Neural cell (in vitro differentiated cells): ENCODE results near the gene ZNF57. TPM values are rescaled to one million over a fixed set of nuclear protein-coding genes. Genes with fewer than 3 reads are reported as not detected.
"Not testable (repeated sequence)": the region's sequence is repeated elsewhere in the genome, so short reads cannot be mapped to it uniquely, and the experiment has no call there.

Source experiments
- H2AFZ ChIP-seq: fragments of 200-600, 300-800 bp; sonication (generic), shearing (Covaris generic); 2 replicates; pipeline ENCODE4 v1.6.0; 2014; ENCODE audit warnings: low read depth, mild to moderate bottlenecking, antibody characterized with exemption, low read length, moderate library complexity
- H3F3A ChIP-seq: fragments of 200-600 bp; shearing (Covaris generic); 2 replicates; pipeline ENCODE4 v1.6.1; 2016; ENCODE audit warnings: mild to moderate bottlenecking, moderate library complexity, mixed read lengths, antibody characterized with exemption, low read length; ENCODE audit not compliant: insufficient read depth, poor library complexity, severe bottlenecking
- H3K27ac ChIP-seq: fragments of 200-600, 300-800 bp; sonication (generic), shearing (Covaris generic); 2 replicates; pipeline ENCODE4 v1.5.1; 2014; ENCODE audit warnings: mild to moderate bottlenecking, low read length, moderate library complexity
- H3K27me3 ChIP-seq: fragments of 300-800, 200-600 bp; sonication (generic), shearing (Covaris generic); 2 replicates; pipeline ENCODE4 v1.6.0; 2014; ENCODE audit warnings: mild to moderate bottlenecking, low read depth, low read length, moderate library complexity; ENCODE audit not compliant: insufficient read depth
- H3K36me3 ChIP-seq: fragments of 300-800, 200-600 bp; sonication (generic), shearing (Covaris generic); 2 replicates; pipeline ENCODE4 v1.5.1; 2014; ENCODE audit warnings: mild to moderate bottlenecking, antibody characterized with exemption, low read length, moderate library complexity; ENCODE audit not compliant: insufficient read depth
- H3K4me2 ChIP-seq: fragments of 300-800, 200-600 bp; sonication (generic), shearing (Covaris generic); 2 replicates; pipeline ENCODE4 v1.6.0; 2014; ENCODE audit warnings: mild to moderate bottlenecking, low read length
- H3K4me3 ChIP-seq: fragments of 300-800, 200-600 bp; sonication (generic), shearing (Covaris generic); 2 replicates; pipeline ENCODE4 v1.5.1; 2014; ENCODE audit warnings: mild to moderate bottlenecking, low read length, moderate library complexity
- H3K79me2 ChIP-seq: fragments of 200-600 bp; shearing (Covaris generic); replicated peaks from 2 replicates; pipeline ENCODE4 v1.6.0; 2014; ENCODE audit warnings: mild to moderate bottlenecking, low read length, moderate library complexity; ENCODE audit not compliant: insufficient read depth
- H3K9ac ChIP-seq: fragments of 300-800, 200-600 bp; sonication (generic), shearing (Covaris generic); 2 replicates; pipeline ENCODE4 v1.6.1; 2016; ENCODE audit warnings: mild to moderate bottlenecking, low read length, mixed read lengths
- H3K9me2 ChIP-seq: fragments of 200-600 bp; shearing (Covaris generic); 2 replicates; pipeline ENCODE4 v1.6.1; 2016; ENCODE audit warnings: mild to moderate bottlenecking, low read length, mixed read lengths; ENCODE audit not compliant: insufficient read depth
- H3K9me3 ChIP-seq: fragments of 200-600, 300-800 bp; sonication (generic), shearing (Covaris generic); 2 replicates; pipeline ENCODE4 v1.6.1; 2016; ENCODE audit warnings: mild to moderate bottlenecking, mixed run types, low read length, moderate library complexity, mixed read lengths
- H4K20me1 ChIP-seq: fragments of 200-600 bp; shearing (Covaris generic); 2 replicates; pipeline ENCODE4 v1.6.1; 2016; ENCODE audit warnings: mild to moderate bottlenecking, mixed run types; ENCODE audit not compliant: insufficient read depth
- EP300 ChIP-seq: fragments of 450-650 bp; conservative IDR thresholded peaks from 2 replicates; pipeline ENCODE4 v1.6.1; 2014; ENCODE audit warnings: antibody characterized with exemption, mild to moderate bottlenecking, moderate library complexity; ENCODE audit not compliant: poor library complexity, severe bottlenecking
- EZH2 ChIP-seq: fragments of 200-600, 300-800 bp; shearing (Covaris generic), sonication (generic); IDR thresholded peaks from 2 replicates; pipeline ENCODE4 v1.6.1; 2014; ENCODE audit warnings: antibody characterized with exemption, low read length, borderline replicate concordance, mild to moderate bottlenecking; ENCODE audit not compliant: insufficient read depth, poor library complexity, severe bottlenecking
- MXI1 ChIP-seq: fragments of 450-650 bp; conservative IDR thresholded peaks from 2 replicates; pipeline ENCODE4 v1.6.1; 2014; ENCODE audit warnings: antibody characterized with exemption, mild to moderate bottlenecking; ENCODE audit not compliant: poor library complexity, severe bottlenecking
- POLR2AphosphoS5 ChIP-seq: IDR thresholded peaks from 2 replicates; pipeline ENCODE4 v1.6.1; 2012
- RAD21 ChIP-seq: fragments of 450-650 bp; conservative IDR thresholded peaks from 2 replicates; pipeline ENCODE4 v1.6.1; 2014; ENCODE audit warnings: antibody characterized with exemption, mild to moderate bottlenecking, moderate library complexity
- SMC3 ChIP-seq: fragments of 450-650 bp; conservative IDR thresholded peaks from 2 replicates; pipeline ENCODE4 v1.6.1; 2014; ENCODE audit warnings: antibody characterized with exemption, mild to moderate bottlenecking, moderate library complexity; ENCODE audit not compliant: poor library complexity
- TAF1 ChIP-seq: IDR thresholded peaks from 2 replicates; pipeline ENCODE4 v1.6.1; 2012; ENCODE audit warnings: low read depth
- polyA plus RNA-seq: library from polyadenylated mRNA; depleted of rRNA; stranded (reverse); fragments of >200 nt; gene quantifications from 2 replicates; pipeline ENCODE4 v1.2.3, GENCODE V29; 2014
- TF ChIP-seq, protein P1 (sequence below): IDR thresholded peaks from 2 replicates; pipeline ENCODE4 v1.6.1; 2012; ENCODE audit warnings: borderline replicate concordance
- TF ChIP-seq, protein P2 (sequence below): fragments of 450-650 bp; IDR thresholded peaks from 2 replicates; pipeline ENCODE4 v1.5.1; 2014; ENCODE audit warnings: antibody characterized with exemption, mild to moderate bottlenecking, moderate library complexity; ENCODE audit not compliant: poor library complexity, severe bottlenecking

ZNF57 gene
- polyA plus RNA-seq, 1 donor from 2014 or later = 3.0 TPM

DNA sequence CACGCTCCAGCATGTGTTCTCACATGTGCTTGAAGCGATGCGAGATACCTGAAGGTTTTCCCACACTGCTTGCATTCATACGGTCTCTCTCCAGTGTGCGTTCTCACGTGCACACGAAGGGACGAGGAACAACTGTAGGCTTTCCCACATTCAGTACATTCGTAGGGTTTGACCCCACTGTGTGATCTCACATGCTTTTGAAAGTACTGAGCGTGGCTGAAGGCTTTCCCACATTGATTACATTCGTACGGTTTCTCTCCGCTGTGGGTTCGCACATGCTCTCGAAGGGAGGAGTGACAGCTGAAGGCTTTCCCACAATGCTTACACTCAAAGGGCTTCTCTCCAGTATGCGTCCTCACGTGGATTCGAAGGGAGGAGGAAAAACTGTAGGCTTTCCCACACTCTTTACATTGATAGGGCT lies 32.8 kb downstream of the ZNF57 start:
- Histone ChIP-seq H4K20me1 (no peaks in the 10 kb centered on the region), H3K79me2 (no peaks in the 10 kb centered on the region), H3K4me2 (no peak overlapping the region), H2AFZ (no peak overlapping the region), H3K9ac (no peak overlapping the region), H3K9me2 (no peaks in the 10 kb centered on the region), H3K27ac (no peak overlapping the region), H3K4me3 (no peak overlapping the region), H3K36me3 (peaks cover 17% of the 10 kb centered on the region), H3K9me3 (peaks cover 17% of the 10 kb centered on the region), H3F3A (no peaks in the 10 kb centered on the region), H3K27me3 (no peaks in the 10 kb centered on the region)
- TF ChIP-seq, protein P1, sequence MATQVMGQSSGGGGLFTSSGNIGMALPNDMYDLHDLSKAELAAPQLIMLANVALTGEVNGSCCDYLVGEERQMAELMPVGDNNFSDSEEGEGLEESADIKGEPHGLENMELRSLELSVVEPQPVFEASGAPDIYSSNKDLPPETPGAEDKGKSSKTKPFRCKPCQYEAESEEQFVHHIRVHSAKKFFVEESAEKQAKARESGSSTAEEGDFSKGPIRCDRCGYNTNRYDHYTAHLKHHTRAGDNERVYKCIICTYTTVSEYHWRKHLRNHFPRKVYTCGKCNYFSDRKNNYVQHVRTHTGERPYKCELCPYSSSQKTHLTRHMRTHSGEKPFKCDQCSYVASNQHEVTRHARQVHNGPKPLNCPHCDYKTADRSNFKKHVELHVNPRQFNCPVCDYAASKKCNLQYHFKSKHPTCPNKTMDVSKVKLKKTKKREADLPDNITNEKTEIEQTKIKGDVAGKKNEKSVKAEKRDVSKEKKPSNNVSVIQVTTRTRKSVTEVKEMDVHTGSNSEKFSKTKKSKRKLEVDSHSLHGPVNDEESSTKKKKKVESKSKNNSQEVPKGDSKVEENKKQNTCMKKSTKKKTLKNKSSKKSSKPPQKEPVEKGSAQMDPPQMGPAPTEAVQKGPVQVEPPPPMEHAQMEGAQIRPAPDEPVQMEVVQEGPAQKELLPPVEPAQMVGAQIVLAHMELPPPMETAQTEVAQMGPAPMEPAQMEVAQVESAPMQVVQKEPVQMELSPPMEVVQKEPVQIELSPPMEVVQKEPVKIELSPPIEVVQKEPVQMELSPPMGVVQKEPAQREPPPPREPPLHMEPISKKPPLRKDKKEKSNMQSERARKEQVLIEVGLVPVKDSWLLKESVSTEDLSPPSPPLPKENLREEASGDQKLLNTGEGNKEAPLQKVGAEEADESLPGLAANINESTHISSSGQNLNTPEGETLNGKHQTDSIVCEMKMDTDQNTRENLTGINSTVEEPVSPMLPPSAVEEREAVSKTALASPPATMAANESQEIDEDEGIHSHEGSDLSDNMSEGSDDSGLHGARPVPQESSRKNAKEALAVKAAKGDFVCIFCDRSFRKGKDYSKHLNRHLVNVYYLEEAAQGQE = no peak

DNA sequence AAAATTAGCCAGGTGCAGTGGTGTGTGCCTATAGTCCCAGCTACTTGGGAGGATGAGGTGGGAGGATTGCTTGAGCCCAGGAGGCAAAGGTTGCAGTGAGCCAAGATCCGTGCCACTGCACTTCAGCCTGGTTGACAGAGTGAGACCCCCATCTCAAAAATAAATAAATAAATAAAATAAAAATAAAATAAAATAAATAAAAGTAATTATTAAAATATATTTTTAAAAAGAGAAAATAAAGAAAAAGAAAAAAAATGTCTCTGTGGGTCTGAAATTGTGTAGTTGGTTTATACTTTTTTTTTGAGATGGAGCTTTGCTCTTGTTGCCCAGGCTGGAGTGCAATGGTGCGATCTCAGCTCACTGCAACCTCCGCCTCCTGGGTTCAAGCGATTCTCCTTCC lies 35.1 kb downstream of the ZNF57 start:
- H3K9me2 ChIP-seq, H3K79me2 ChIP-seq, H2AFZ ChIP-seq, H3K4me3 ChIP-seq, H3K9ac ChIP-seq, H3F3A ChIP-seq, H3K4me2 ChIP-seq, H3K27ac ChIP-seq, H4K20me1 ChIP-seq, H3K27me3 ChIP-seq: not testable (repeated sequence)
- H3K36me3 ChIP-seq = peaks cover 17% of the 10 kb centered on the region
- peaks cover 17% of the 10 kb centered on the region for H3K9me3 ChIP-seq

DNA sequence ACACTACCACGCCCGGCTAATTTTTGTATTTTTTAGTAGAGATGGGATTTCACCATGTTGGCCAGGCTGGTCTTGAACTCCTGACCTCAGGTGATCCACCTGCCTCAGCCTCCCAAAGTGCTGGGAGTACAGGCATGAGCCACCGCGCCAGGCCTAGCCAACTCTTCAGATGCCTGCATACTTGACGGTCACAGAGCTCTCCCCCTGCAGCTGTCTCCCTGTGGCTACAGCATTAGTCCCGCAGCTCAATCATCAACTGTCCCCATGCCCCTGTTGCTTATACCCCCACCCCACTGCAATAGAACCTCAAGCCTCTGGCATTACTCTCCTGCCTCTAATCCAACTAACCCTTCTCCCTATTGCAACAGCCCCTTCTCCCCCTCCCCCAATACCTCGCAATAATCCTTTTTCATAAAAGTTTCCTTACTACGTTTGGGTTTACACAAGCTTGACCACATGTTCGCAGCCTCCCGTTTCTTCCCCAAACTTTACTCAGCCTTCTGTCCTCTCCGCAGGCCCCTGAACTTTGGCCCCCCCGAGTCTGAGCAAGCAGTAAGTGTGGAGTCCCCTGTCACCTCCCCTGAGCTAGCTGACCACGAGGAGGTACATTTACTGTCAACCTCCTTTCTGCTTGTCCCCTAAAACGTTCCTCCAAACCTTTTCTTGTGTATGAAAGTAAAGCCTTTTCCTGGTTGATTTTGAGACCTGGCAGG lies 42.4 kb downstream of the ZNF57 start:
- Histone ChIP-seq H3K36me3 (no peaks in the 10 kb centered on the region), H3K9me3 (no peaks in the 10 kb centered on the region), H3K9ac (no peak overlapping the region), H3K9me2 (no peaks in the 10 kb centered on the region), H3K27me3 (no peaks in the 10 kb centered on the region), H4K20me1 (no peaks in the 10 kb centered on the region), H3K27ac (no peak overlapping the region), H2AFZ (no peak overlapping the region), H3F3A (no peaks in the 10 kb centered on the region), H3K4me3 (no peak overlapping the region), H3K4me2 (no peak overlapping the region), H3K79me2 (no peaks in the 10 kb centered on the region)
- no peak for TF ChIP-seq MXI1
- TF ChIP-seq, protein P1 = no peak
- no peak for TF ChIP-seq TAF1
- no peak for TF ChIP-seq RAD21
- TF ChIP-seq EZH2 = no peak
- TF ChIP-seq, protein P2, sequence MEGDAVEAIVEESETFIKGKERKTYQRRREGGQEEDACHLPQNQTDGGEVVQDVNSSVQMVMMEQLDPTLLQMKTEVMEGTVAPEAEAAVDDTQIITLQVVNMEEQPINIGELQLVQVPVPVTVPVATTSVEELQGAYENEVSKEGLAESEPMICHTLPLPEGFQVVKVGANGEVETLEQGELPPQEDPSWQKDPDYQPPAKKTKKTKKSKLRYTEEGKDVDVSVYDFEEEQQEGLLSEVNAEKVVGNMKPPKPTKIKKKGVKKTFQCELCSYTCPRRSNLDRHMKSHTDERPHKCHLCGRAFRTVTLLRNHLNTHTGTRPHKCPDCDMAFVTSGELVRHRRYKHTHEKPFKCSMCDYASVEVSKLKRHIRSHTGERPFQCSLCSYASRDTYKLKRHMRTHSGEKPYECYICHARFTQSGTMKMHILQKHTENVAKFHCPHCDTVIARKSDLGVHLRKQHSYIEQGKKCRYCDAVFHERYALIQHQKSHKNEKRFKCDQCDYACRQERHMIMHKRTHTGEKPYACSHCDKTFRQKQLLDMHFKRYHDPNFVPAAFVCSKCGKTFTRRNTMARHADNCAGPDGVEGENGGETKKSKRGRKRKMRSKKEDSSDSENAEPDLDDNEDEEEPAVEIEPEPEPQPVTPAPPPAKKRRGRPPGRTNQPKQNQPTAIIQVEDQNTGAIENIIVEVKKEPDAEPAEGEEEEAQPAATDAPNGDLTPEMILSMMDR = no peak
- TF ChIP-seq POLR2AphosphoS5 = no peak
- no peak for TF ChIP-seq SMC3
- no peak for TF ChIP-seq EP300
